ENCODE measurements around the gene ENGASE. TPM values are rescaled to one million over a fixed set of nuclear protein-coding genes. Genes with fewer than 3 reads are reported as not detected.

Gene ENGASE
- total RNA-seq, 1 donor from 2014 or later, result 11.5 TPM

- no peaks in the 10 kb centered on the region for H3K9me3 Mint-ChIP-seq (ENCODE audit: unreplicated experiment)
- TF ChIP-seq EZH2 (IDR thresholded peaks at IDR 0.05; ENCODE audit: insufficient read depth, low read length), result no peak
- peak; percentile 70 for TF ChIP-seq CTCF (IDR thresholded peaks at IDR 0.05; ENCODE audit: insufficient read depth, low read depth, low read length)
- no peak for FAIRE-seq
Measured at GRCh38 chr17:79087428-79088143, 13.0 kb downstream of the ENGASE start.

GRCh38 chr17:79088247-79088996 is 13.8 kb downstream of the ENGASE start:
- no peak for TF ChIP-seq CTCF (IDR thresholded peaks at IDR 0.05; ENCODE audit: insufficient read depth, low read depth, low read length)
- no peak for TF ChIP-seq EZH2 (IDR thresholded peaks at IDR 0.05; ENCODE audit: insufficient read depth, low read length)
- H3K4me1 ChIP-seq (ENCODE audit: insufficient read depth, low read length), result no peaks in the 10 kb centered on the region
- peaks cover 6% of the 10 kb centered on the region for H3K27me3 Mint-ChIP-seq (ENCODE audit: low read depth, unreplicated experiment)
- DNase-seq (ENCODE audit: low read depth) (no peak), FAIRE-seq (no peak)
- H3K36me3 Mint-ChIP-seq (ENCODE audit: low read depth, unreplicated experiment), result peaks cover 2% of the 10 kb centered on the region
- H3K9me3 ChIP-seq (ENCODE audit: insufficient read depth, low read depth, low read length), result no peaks in the 10 kb centered on the region
- H3K4me1 Mint-ChIP-seq (ENCODE audit: low read depth, unreplicated experiment), result no peaks in the 10 kb centered on the region
- no peak overlapping the region for H3K4me3 Mint-ChIP-seq (ENCODE audit: unreplicated experiment)
- no peak overlapping the region for H3K27ac ChIP-seq (ENCODE audit: low read depth, low read length)
- peaks cover 12% of the 10 kb centered on the region for H4K20me1 ChIP-seq (ENCODE audit: insufficient read depth, low read length)
- no peaks in the 10 kb centered on the region for H3K36me3 ChIP-seq (ENCODE audit: insufficient read depth, low read length)
- no peaks in the 10 kb centered on the region for H3K79me2 ChIP-seq (ENCODE audit: insufficient read depth, low read length)
- H3K9ac ChIP-seq (ENCODE audit: low read length), result no peak overlapping the region
- H3K4me3 ChIP-seq (ENCODE audit: insufficient read depth, low read depth, low read length), result no peak overlapping the region
- no peak overlapping the region for H2AFZ ChIP-seq (ENCODE audit: low read depth, low read length)
- H3K27me3 ChIP-seq (ENCODE audit: insufficient read depth, low read length), result no peaks in the 10 kb centered on the region
- no peak overlapping the region for H3K4me2 ChIP-seq (ENCODE audit: low read length)
- H3K9me3 Mint-ChIP-seq (ENCODE audit: unreplicated experiment), result no peaks in the 10 kb centered on the region
- no peak overlapping the region for H3K27ac Mint-ChIP-seq (ENCODE audit: unreplicated experiment)

More at GRCh38 chr17:79087428-79088143, 13.0 kb downstream of the ENGASE start:
- Mint-ChIP-seq H3K27me3 (ENCODE audit: low read depth, unreplicated experiment) (peaks cover 6% of the 10 kb centered on the region), H3K4me1 (ENCODE audit: low read depth, unreplicated experiment) (no peaks in the 10 kb centered on the region), H3K4me3 (ENCODE audit: unreplicated experiment) (no peak overlapping the region), H3K36me3 (ENCODE audit: low read depth, unreplicated experiment) (peaks cover 4% of the 10 kb centered on the region), H3K27ac (ENCODE audit: unreplicated experiment) (no peak overlapping the region)
- Histone ChIP-seq H3K4me2 (ENCODE audit: low read length) (no peak overlapping the region), H3K4me3 (ENCODE audit: insufficient read depth, low read depth, low read length) (no peak overlapping the region), H4K20me1 (ENCODE audit: insufficient read depth, low read length) (peaks cover 19% of the 10 kb centered on the region), H3K79me2 (ENCODE audit: insufficient read depth, low read length) (no peaks in the 10 kb centered on the region), H2AFZ (ENCODE audit: low read depth, low read length) (no peak overlapping the region), H3K9ac (ENCODE audit: low read length) (no peak overlapping the region), H3K27me3 (ENCODE audit: insufficient read depth, low read length) (no peaks in the 10 kb centered on the region), H3K36me3 (ENCODE audit: insufficient read depth, low read length) (no peaks in the 10 kb centered on the region), H3K27ac (ENCODE audit: low read depth, low read length) (no peak overlapping the region), H3K4me1 (ENCODE audit: insufficient read depth, low read length) (no peaks in the 10 kb centered on the region), H3K9me3 (ENCODE audit: insufficient read depth, low read depth, low read length) (no peaks in the 10 kb centered on the region)
- peak; percentile 12 for DNase-seq (ENCODE audit: low read depth)

GRCh38 chr17:79088997-79089328 is 14.3 kb downstream of the ENGASE start:
- FAIRE-seq (no peak), DNase-seq (ENCODE audit: low read depth) (no peak)
- H3K36me3 ChIP-seq (ENCODE audit: insufficient read depth, low read length), result no peaks in the 10 kb centered on the region
- H3K9ac ChIP-seq (ENCODE audit: low read length), result no peak overlapping the region
- Mint-ChIP-seq H3K9me3 (ENCODE audit: unreplicated experiment) (no peaks in the 10 kb centered on the region), H3K4me1 (ENCODE audit: low read depth, unreplicated experiment) (no peaks in the 10 kb centered on the region), H3K27ac (ENCODE audit: unreplicated experiment) (no peak overlapping the region), H3K36me3 (ENCODE audit: low read depth, unreplicated experiment) (peaks cover 2% of the 10 kb centered on the region), H3K27me3 (ENCODE audit: low read depth, unreplicated experiment) (peaks cover 6% of the 10 kb centered on the region), H3K4me3 (ENCODE audit: unreplicated experiment) (no peak overlapping the region)
- H3K79me2 ChIP-seq (ENCODE audit: insufficient read depth, low read length), result no peaks in the 10 kb centered on the region
- H3K4me3 ChIP-seq (ENCODE audit: insufficient read depth, low read depth, low read length), result no peak overlapping the region
- H3K4me1 ChIP-seq (ENCODE audit: insufficient read depth, low read length), result no peaks in the 10 kb centered on the region
- H2AFZ ChIP-seq (ENCODE audit: low read depth, low read length), result no peak overlapping the region
- H3K9me3 ChIP-seq (ENCODE audit: insufficient read depth, low read depth, low read length), result no peaks in the 10 kb centered on the region
- no peaks in the 10 kb centered on the region for H3K27me3 ChIP-seq (ENCODE audit: insufficient read depth, low read length)
- H3K4me2 ChIP-seq (ENCODE audit: low read length), result no peak overlapping the region
- H4K20me1 ChIP-seq (ENCODE audit: insufficient read depth, low read length), result peaks cover 12% of the 10 kb centered on the region
- TF ChIP-seq EZH2 (IDR thresholded peaks at IDR 0.05; ENCODE audit: insufficient read depth, low read length) (no peak), CTCF (IDR thresholded peaks at IDR 0.05; ENCODE audit: insufficient read depth, low read depth, low read length) (no peak)
- no peak overlapping the region for H3K27ac ChIP-seq (ENCODE audit: low read depth, low read length)
